H1 (cell line): Measurements from ENCODE around the gene PRXL2B. TPM values are rescaled to one million over a fixed set of nuclear protein-coding genes. Genes with fewer than 3 reads are reported as not detected.

Source experiments
- CTCF ChIA-PET: fragments of 300-600 bp; sonication (Branson Sonifier 250); formaldehyde crosslinking; loops from one replicate; lab custom pipeline; 2021; ENCODE audit not compliant: partially characterized antibody; lab: Charles Lee
- POLR2A ChIA-PET: fragments of 300-600 bp; sonication (Branson Sonifier 250); formaldehyde crosslinking; loops from one replicate; lab custom pipeline; 2021; ENCODE audit warnings: inconsistent platforms; ENCODE audit not compliant: partially characterized antibody; lab: Charles Lee
- DNase-seq, 2 experiments: peaks; one replicate each; pipeline versions ENCODE4 v3.0.0 to v3.0.0-alpha.2; 2010 to 2022; ENCODE audit warnings: low spot score in 2 of 2, low read depth in 1 of 2, mixed read lengths in 1 of 2
- FAIRE-seq: peaks from 2 replicates; lab custom pipeline; 2011; peaks lifted over from hg19 to GRCh38; lab: Jason Lieb, UNC
- H2AFZ ChIP-seq: 2 replicates; pipeline ENCODE4 v1.8.1; 2012; ENCODE audit warnings: low read length, inconsistent platforms
- H2AK5ac ChIP-seq: 2 replicates; pipeline ENCODE4 v1.6.1; 2013; ENCODE audit warnings: low read depth, low read length
- H2BK120ac ChIP-seq: replicated peaks from 2 replicates; pipeline ENCODE3; 2013; ENCODE audit warnings: low read depth, low read length, inconsistent platforms
- H2BK12ac ChIP-seq: 2 replicates; pipeline ENCODE4 v1.6.1; 2013; ENCODE audit warnings: low read depth, low read length
- H2BK15ac ChIP-seq: 2 replicates; pipeline ENCODE4 v1.6.1; 2013; ENCODE audit warnings: low read length
- H2BK20ac ChIP-seq: 2 replicates; pipeline ENCODE4 v1.6.1; 2013; ENCODE audit warnings: low read length
- H2BK5ac ChIP-seq: 2 replicates; pipeline ENCODE4 v1.6.1; 2013; ENCODE audit warnings: low read depth, low read length
- H3K14ac ChIP-seq: 2 replicates; pipeline ENCODE4 v1.6.1; 2013; ENCODE audit warnings: inconsistent platforms; ENCODE audit not compliant: insufficient read length
- H3K18ac ChIP-seq: 2 replicates; pipeline ENCODE4 v1.6.1; 2013; ENCODE audit warnings: low read length; ENCODE audit errors: extremely low read depth
- H3K23ac ChIP-seq: 2 replicates; pipeline ENCODE4 v1.6.1; 2013; ENCODE audit warnings: inconsistent platforms; ENCODE audit not compliant: insufficient read length
- H3K23me2 ChIP-seq: 2 replicates; pipeline ENCODE4 v1.6.1; 2013; ENCODE audit warnings: low read depth, low read length
- H3K27ac ChIP-seq: 2 replicates; pipeline ENCODE4 v1.6.1; 2011; ENCODE audit warnings: low read depth, low read length, inconsistent platforms
- H3K27me3 ChIP-seq, 4 experiments: replicated peaks in 1 of 4; 1 replicate in 1 of 4; 2 replicates in 3 of 4; pipeline versions ENCODE4 v1.6.1 to v1.8.1; 2011 to 2013; ENCODE audit warnings: low read length in 3 of 4, mild to moderate bottlenecking in 3 of 4, inconsistent platforms in 2 of 4, mixed read lengths in 2 of 4, moderate library complexity in 1 of 4; ENCODE audit not compliant: control insufficient read depth in 3 of 4, insufficient read depth in 3 of 4; ENCODE audit errors: extremely low read depth in 1 of 4
- H3K36me3 ChIP-seq, 4 experiments: 2 replicates each; pipeline versions ENCODE4 v1.6.1 to v1.8.1; 2011 to 2013; ENCODE audit warnings: mild to moderate bottlenecking in 4 of 4, low read length in 3 of 4, moderate library complexity in 2 of 4, control low read depth in 1 of 4, inconsistent platforms in 1 of 4; ENCODE audit not compliant: insufficient read depth in 4 of 4, control insufficient read depth in 2 of 4
- H3K4ac ChIP-seq: replicated peaks from 2 replicates; pipeline ENCODE3; 2013; ENCODE audit warnings: low read length, low read depth, mixed read lengths, inconsistent platforms; ENCODE audit not compliant: insufficient read length
- H3K4me1 ChIP-seq, 4 experiments: replicated peaks in 1 of 4; 1 replicate in 1 of 4; 2 replicates in 3 of 4; pipeline versions ENCODE4 v1.6.1 to v1.8.1; 2011 to 2013; ENCODE audit warnings: low read length in 3 of 4, inconsistent platforms in 2 of 4, mixed read lengths in 1 of 4; ENCODE audit not compliant: insufficient read depth in 4 of 4, control insufficient read depth in 3 of 4
- H3K4me2 ChIP-seq, 2 experiments: 2 replicates each; pipeline versions ENCODE4 v1.6.1 to v1.8.1; 2011 to 2013; ENCODE audit warnings: low read depth in 2 of 2, low read length in 2 of 2, control low read depth in 1 of 2, inconsistent platforms in 1 of 2, mild to moderate bottlenecking in 1 of 2; ENCODE audit not compliant: insufficient read depth in 1 of 2
- H3K4me3 ChIP-seq, 4 experiments: fragments of 200-600, 300-600 bp in 1 of 4; sonication (generic), shearing (Covaris generic), sonication (Bioruptor Twin) in 1 of 4; 2 replicates each; pipeline versions ENCODE4 v1.5.1 to v1.8.1; 2011 to 2016; ENCODE audit warnings: low read length in 4 of 4, low read depth in 3 of 4, control low read depth in 2 of 4, inconsistent platforms in 2 of 4, mild to moderate bottlenecking in 2 of 4, mixed read lengths in 1 of 4, moderate library complexity in 1 of 4; ENCODE audit not compliant: insufficient read depth in 2 of 4; ENCODE audit errors: extremely low read depth in 1 of 4
- H3K56ac ChIP-seq: replicated peaks from 2 replicates; pipeline ENCODE3; 2013; ENCODE audit warnings: low read depth, mild to moderate bottlenecking, mixed read lengths, low read length, inconsistent platforms; ENCODE audit not compliant: insufficient read length
- H3K79me1 ChIP-seq: 2 replicates; pipeline ENCODE4 v1.6.1; 2013; ENCODE audit warnings: low read depth, low read length, control low read depth
- H3K79me2 ChIP-seq, 2 experiments: 2 replicates each; pipeline versions ENCODE4 v1.6.1 to v1.8.1; 2012 to 2013; ENCODE audit warnings: low read length in 2 of 2, mild to moderate bottlenecking in 2 of 2, inconsistent platforms in 1 of 2; ENCODE audit not compliant: insufficient read depth in 2 of 2, control insufficient read depth in 1 of 2
- H3K9ac ChIP-seq, 4 experiments: replicated peaks in 1 of 4; 1 replicate in 1 of 4; 2 replicates in 3 of 4; pipeline versions ENCODE4 v1.6.1 to v1.8.1; 2011 to 2013; ENCODE audit warnings: low read depth in 3 of 4, low read length in 3 of 4, control low read depth in 2 of 4, mild to moderate bottlenecking in 2 of 4, moderate library complexity in 2 of 4, inconsistent platforms in 1 of 4; ENCODE audit errors: extremely low read depth in 1 of 4
- H3K9me3 ChIP-seq, 2 experiments: 2 replicates each; pipeline versions ENCODE4 v1.6.1 to v1.8.1; 2012 to 2013; ENCODE audit warnings: mild to moderate bottlenecking in 2 of 2, moderate library complexity in 2 of 2, control low read depth in 1 of 2, inconsistent platforms in 1 of 2, low read depth in 1 of 2, low read length in 1 of 2, mixed read lengths in 1 of 2; ENCODE audit not compliant: insufficient read depth in 2 of 2
- H4K20me1 ChIP-seq, 2 experiments: replicated peaks in 1 of 2; 2 replicates each; pipeline versions ENCODE3 to v1.8.1; 2011 to 2013; ENCODE audit warnings: inconsistent platforms in 2 of 2, low read length in 2 of 2, mild to moderate bottlenecking in 1 of 2; ENCODE audit not compliant: insufficient read depth in 2 of 2, control insufficient read depth in 1 of 2
- H4K5ac ChIP-seq: 2 replicates; pipeline ENCODE4 v1.6.1; 2013; ENCODE audit warnings: low read length, low read depth, mixed read lengths, inconsistent platforms; ENCODE audit not compliant: insufficient read length
- H4K8ac ChIP-seq: 2 replicates; pipeline ENCODE4 v1.8.0; 2013; ENCODE audit warnings: mild to moderate bottlenecking, moderate library complexity, low read length, inconsistent platforms; ENCODE audit not compliant: insufficient read depth; ENCODE audit errors: extremely low read depth
- H4K91ac ChIP-seq: replicated peaks from 2 replicates; pipeline ENCODE3; 2013; ENCODE audit warnings: low read length, mixed read lengths, inconsistent platforms; ENCODE audit not compliant: insufficient read length
- PHF8 ChIP-seq: fragments of 200-600 bp; sonication (generic); conservative IDR thresholded peaks from 2 replicates; pipeline ENCODE4 v1.7.1; 2012; ENCODE audit warnings: low read depth, mild to moderate bottlenecking, inconsistent platforms, low read length, moderate library complexity
- WGBS, 2 experiments: shearing (Covaris generic) in 1 of 2; methylation state at CpG; one replicate each; pipeline versions ENCODE4 v1.1.6 to v1.1.7; 2013 to 2015; ENCODE audit warnings: low lambda C conversion rate in 2 of 2, mixed read lengths in 2 of 2, inconsistent platforms in 1 of 2, low coverage in 1 of 2, missing lambda C conversion rate in 1 of 2; ENCODE audit not compliant: insufficient replicate concordance in 2 of 2, insufficient coverage in 1 of 2, insufficient read length in 1 of 2; ENCODE audit errors: extremely low coverage in 1 of 2, missing lambda C conversion rate in 1 of 2; 5-methylcytosine and 5-hydroxymethylcytosine counted together
- polyA plus RNA-seq, 7 experiments: library from polyadenylated mRNA; depleted of rRNA in 3 of 7; stranded (reverse) in 5 of 7; unstranded in 2 of 7; fragments of >200 nt in 5 of 7; fragments of 200-250 nt in 2 of 7; gene quantifications; 1 replicate in 5 of 7; 2 replicates in 1 of 7; 4 replicates in 1 of 7; pipeline versions ENCODE4 v1.2.1 to v1.2.3, GENCODE V29; 2011 to 2013; ENCODE audit warnings: missing spikeins in 2 of 7, mixed read lengths in 2 of 7
- total RNA-seq: library from RNA; stranded (reverse); fragmentation: NEBNext Ultra II Directional; extraction: Animal tissue kit (Norgen Biotek cat#: 25700); gene quantifications from 2 replicates; pipeline ENCODE4 v1.2.1, GENCODE V29; 2021

PRXL2B gene
- total and polyA plus RNA-seq, 2 of the 8 experiments (the other 6 are each of a cell fraction or from before 2014, with no cell fraction given) = 35.3 to 46.0 TPM

DNA sequence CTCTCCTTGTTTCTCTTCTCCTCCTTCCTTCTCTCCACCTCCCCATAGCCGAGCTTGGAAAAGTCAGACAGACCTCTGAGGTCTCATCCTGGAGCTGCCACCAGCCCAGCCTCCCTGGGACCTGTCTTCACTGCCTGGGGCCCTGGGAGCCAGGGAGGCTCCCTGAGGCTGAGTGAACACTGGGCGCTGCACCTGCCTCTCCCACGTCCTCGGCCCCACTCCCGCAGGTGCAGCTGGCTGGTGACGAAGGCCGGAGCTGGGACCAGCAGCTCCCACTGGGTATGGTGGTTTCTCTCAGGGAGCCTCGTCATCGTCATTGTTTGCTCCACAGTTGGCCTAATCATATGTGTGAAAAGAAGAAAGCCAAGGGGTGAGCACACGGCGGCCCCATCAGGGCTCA lies 25.1 kb upstream of the PRXL2B start:
- WGBS, 2 experiments = 95% methylated on average over 11 of the region's 11 CpGs; no CpG with 5 or more reads in 1 of the 2 experiments
- no peaks in the 10 kb centered on the region for H3K27me3 ChIP-seq
- H2AFZ ChIP-seq = no peak overlapping the region
- H3K56ac ChIP-seq = no peak overlapping the region
- H3K23me2 ChIP-seq = no peaks in the 10 kb centered on the region
- no peak overlapping the region for H3K23ac ChIP-seq
- H3K79me2 ChIP-seq = no peaks in the 10 kb centered on the region
- no peak overlapping the region for H2BK15ac ChIP-seq
- H3K36me3 ChIP-seq = no peaks in the 10 kb centered on the region
- no peak overlapping the region for H2BK5ac ChIP-seq
- no peak overlapping the region for H3K4me2 ChIP-seq
- H3K27ac ChIP-seq = no peak overlapping the region
- H2BK12ac ChIP-seq = no peak overlapping the region
- H2AK5ac ChIP-seq = no peak overlapping the region
- no peaks in the 10 kb centered on the region for H3K79me1 ChIP-seq
- H2BK120ac ChIP-seq = no peak overlapping the region
- CTCF ChIA-PET = interaction anchor here (0.7 to 3.4 kb wide), 39 partner anchors 11 to 882 kb away, joined by 3 to 33 read pairs (median 4); partner anchors contain the start of gene PANK4
- peaks cover 0 to 5% (median under 1%) of the 10 kb centered on the region in 4 experiments; a peak in 2 of 7 replicates for H3K4me1 ChIP-seq
- no peak for FAIRE-seq
- no peak overlapping the region for H4K91ac ChIP-seq
- H4K20me1 ChIP-seq = no peaks in the 10 kb centered on the region
- no peak overlapping the region for H3K4me3 ChIP-seq
- no peak overlapping the region for H3K9ac ChIP-seq
- no peak overlapping the region for H3K14ac ChIP-seq
- H4K8ac ChIP-seq = 0 out of 2 replicates have a peak overlapping the region, but pooled peaks have one; percentile 23
- no peak overlapping the region for H3K18ac ChIP-seq
- no peak overlapping the region for H2BK20ac ChIP-seq
- no peak for DNase-seq
- H3K9me3 ChIP-seq = no peaks in the 10 kb centered on the region; a peak in 1 of 4 replicates
- POLR2A ChIA-PET = interaction anchor here (1.0 to 1.1 kb wide), 3 partner anchors 14 to 35 kb away, joined by 3 read pairs; partner anchors contain the start of gene PANK4
- no peak overlapping the region for H4K5ac ChIP-seq
- H3K4ac ChIP-seq = no peak overlapping the region
- no peak for TF ChIP-seq PHF8
